ENCODE results near the gene SERINC2. TPM values are rescaled to one million over a fixed set of nuclear protein-coding genes. Genes with fewer than 3 reads are reported as not detected.

SERINC2 gene
- total and polyA plus RNA-seq, 9 of the 15 experiments (the other 6 are each of a cell fraction or from before 2014, with no cell fraction given): 0.07 to 1.2 (median 0.70) TPM; not detected in 2

GRCh38 chr1:31396633-31397351 is 16.2 kb upstream of the SERINC2 start (continued):
- TF ChIP-seq REST (IDR thresholded peaks at IDR 0.05; ENCODE audit: borderline replicate concordance): peak; percentile 60
- TF ChIP-seq REST (CRISPR knock-in tag; IDR thresholded peaks at IDR 0.05; ENCODE audit: low read depth): no peak
- TF ChIP-seq ZBTB40 (IDR thresholded peaks at IDR 0.05): no peak
- TF ChIP-seq ZBTB40 (CRISPR knock-in tag; IDR thresholded peaks at IDR 0.05): no peak
- TF ChIP-seq DEAF1 (CRISPR knock-in tag; IDR thresholded peaks at IDR 0.05): peak; percentile 56; the same call in 1 of the 2 replicates
- peak in 1 of 2 experiments; percentile 54; a peak in 1 of 4 replicates for TF ChIP-seq RCOR1 (IDR thresholded peaks at IDR 0.05; ENCODE audit: borderline replicate concordance in 1 of 2, low read depth in 2 of 2, low read length in 2 of 2)
- peak; percentile 53; the same call in 1 of the 2 replicates for TF ChIP-seq ARID2 (IDR thresholded peaks at IDR 0.05)
- no peak for TF ChIP-seq NR3C1 (CRISPR knock-in tag; IDR thresholded peaks at IDR 0.05)

Measured in K562 (cell line).